DMS 273 (cell line): ENCODE measurements around the gene GPR107.

Experiments used
- DNase-seq: peaks from one replicate; lab custom pipeline; 2025; ENCODE audit not compliant: unreplicated experiment; lab: John Stamatoyannopoulos, UW

GPR107 gene

DNA sequence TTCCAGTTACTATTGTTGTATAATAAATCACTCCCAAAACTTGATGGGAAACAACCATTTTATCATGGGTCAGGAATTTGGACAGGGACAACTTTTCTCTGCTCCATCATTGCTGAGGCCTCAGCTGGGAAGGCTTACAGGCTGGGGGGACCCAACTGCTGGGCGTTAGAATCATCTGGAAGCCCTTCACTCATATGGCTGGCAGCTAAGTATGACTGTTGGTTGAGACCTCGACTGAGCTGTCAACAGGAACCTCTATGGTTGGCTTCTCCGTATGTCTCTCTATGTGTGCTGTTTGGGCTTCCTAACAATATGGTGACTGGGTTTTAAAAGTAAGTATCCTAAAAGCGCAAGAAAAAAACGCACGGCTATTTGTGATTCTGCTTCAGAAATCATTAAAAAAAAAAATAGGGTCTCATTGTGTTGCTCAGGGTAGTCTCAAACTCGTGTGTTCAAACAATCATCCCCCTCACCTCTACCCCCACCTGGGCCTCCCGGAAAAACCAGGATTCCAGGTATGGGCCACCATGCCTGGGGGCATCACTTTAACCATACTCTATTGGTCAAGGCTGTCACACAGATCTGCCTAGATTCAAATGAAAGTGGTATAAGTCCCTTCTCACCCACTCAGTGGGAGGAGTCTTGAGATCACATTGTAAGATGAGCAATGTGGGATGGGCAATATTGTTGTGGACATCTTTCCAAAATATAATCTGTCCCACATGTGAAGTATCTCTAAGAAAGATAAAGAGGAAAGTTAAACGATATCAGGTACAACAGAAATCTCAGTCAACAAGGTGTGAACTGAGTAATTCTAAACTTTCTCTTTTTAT is 26.0 kb upstream of the GPR107 start:
- no peak for DNase-seq

DNA sequence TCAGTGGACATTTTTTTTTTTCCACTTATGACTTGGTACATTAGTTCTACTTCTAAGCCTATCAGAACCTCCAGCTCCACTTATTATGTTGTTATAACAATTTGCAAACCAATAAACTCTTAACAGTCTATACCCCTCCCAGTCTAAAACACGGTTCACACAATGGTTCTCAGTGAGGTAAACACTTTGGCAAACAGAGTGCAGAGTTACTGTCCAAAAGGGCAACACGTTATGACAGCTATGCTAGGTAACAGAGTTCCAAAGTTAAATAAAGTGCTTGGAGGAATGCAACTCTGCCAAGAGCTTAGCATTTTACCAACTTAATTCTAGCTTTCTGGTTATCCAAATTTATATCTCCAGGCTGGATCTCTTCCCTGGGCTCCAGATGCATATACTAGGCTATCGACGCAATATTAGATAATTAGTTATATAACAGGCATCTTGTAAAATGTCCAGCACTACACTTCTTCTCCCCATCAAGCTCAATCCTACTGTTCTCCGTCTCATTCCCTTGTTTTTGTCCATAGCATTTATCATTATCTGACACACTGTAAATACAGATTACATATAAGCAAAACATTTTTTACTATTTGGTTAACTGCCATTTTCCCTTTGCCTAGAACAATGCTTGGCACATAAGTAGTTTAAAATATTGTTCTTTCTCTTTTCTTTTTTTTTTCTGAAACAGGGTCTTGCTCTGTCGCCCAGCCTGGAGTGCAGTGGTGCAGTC is 25.0 kb upstream of the GPR107 start:
- no peak for DNase-seq

DNA sequence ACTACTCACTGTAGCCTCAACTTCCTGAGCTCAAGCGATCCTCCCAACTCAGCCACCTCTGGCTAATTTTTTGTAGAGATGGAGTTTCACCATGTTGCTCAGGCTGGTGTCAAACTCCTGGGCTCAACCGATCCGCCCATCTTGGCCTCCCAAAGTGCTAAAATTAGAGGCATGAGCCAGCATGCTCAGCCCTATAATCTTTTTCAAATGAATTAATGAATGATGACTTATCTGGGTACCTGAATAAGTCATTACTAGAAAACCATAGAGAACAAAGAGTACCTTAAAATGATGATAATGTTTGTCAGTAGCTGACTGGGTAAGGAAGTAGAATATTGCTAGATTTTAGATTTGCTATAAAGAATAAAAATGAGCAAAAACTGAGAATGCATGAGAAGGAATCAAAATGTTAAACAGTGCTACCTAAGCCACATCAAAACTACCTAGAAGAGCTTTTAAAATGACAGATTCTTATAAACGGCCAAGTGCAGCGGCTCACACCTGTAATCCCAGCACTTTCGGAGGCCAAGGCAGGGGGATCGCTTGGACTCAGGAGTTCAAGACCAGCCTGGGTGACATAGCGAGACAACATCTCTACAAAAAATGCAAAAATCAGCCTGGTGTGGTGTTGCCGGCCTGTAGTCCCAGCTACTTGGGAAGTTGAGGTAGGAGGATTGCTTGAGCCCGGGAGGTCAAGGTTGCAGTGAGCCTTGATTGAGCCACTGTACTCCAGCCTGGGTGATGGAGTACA is 24.3 kb upstream of the GPR107 start:
- no peak for DNase-seq

DNA sequence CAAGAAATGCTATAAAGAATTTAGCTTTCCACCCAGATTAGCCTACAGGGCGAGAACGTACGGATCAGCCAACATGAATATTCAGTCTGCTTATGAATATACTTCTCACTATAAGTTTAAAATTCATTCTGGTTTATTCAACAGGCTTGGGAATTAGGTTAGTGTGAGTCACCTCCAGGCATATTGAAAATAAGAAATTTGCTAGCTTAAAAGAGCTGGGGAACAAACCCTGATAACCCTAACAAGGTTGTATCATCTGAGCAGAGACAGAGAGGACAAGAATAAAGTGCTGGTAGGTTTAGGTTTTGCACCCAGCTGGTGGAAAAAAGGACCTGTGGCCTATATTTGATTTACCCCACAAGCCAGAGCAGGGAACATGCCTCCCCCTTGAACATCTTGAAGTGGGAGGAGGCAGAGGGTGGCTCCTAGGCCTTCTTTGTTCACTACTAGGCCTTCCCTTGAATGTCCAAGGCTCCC is 23.0 kb upstream of the GPR107 start:
- DNase-seq: no peak

DNA sequence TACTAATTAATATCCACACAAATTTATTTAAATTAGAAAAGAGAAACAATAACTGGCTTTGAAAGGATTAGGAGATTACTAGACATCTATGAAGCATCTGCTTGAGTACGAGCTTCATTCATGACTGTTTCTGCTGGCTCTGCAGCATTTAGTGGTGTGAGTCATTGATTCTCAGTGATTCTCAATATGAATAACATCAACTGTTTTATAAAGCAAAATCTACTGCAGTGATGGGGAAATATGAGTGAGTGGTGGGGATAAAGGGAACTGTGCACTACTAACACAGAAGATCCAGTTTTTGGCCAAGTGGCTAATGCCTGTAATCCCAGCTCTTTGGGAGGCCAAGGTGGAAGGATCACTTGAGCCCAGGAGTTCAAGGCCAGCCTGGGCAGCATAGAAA is 19.1 kb upstream of the GPR107 start:
- DNase-seq: no peak

DNA sequence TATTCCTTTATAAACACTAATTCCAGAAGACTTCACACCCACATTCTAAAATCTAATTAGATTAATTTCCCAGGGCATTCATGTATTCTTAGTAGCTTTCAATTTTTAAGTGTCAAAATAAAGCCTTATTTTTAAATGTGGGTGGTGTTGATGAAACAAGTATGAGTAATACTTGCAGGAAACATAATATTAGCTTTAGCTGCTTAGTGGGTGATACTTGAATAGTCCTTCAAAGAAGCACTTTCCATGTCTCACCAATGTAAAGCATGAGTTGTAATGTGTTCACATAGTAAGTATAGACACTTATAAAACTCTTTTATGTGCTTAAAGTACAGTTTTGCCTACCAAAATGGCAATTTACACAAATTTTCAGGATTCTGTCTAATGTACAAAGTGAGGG is 17.6 kb upstream of the GPR107 start:
- DNase-seq: no peak

DNA sequence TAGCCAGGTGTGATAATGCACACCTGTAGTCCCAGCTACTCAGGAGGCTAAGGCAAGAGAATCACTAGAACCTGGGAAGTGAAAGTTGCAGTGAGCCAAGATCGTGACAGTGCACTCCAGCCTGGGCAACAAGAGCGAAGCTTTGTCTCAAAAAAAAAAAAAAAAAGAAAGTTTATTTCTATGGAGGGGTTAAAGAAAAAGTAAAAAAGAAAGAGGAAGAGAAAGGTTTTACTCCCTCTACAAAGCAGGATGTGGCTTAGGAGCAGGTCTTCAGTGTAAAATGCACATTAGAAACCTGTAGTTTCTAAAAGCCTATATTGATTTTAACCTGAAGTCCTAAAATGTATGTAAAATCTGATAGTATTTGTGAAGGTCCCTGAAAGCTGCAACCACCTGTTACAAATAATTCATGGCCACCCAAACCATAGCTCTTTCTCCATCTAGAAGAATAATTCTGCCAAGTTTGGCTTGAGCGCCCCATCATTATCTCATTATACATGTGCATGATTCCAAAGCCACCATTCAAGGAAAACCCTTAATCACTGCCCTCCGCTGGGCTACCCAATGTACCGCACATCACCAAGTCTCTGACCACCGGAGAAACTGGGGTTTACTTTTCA is 14.1 kb upstream of the GPR107 start:
- DNase-seq: peak; percentile 43

DNA sequence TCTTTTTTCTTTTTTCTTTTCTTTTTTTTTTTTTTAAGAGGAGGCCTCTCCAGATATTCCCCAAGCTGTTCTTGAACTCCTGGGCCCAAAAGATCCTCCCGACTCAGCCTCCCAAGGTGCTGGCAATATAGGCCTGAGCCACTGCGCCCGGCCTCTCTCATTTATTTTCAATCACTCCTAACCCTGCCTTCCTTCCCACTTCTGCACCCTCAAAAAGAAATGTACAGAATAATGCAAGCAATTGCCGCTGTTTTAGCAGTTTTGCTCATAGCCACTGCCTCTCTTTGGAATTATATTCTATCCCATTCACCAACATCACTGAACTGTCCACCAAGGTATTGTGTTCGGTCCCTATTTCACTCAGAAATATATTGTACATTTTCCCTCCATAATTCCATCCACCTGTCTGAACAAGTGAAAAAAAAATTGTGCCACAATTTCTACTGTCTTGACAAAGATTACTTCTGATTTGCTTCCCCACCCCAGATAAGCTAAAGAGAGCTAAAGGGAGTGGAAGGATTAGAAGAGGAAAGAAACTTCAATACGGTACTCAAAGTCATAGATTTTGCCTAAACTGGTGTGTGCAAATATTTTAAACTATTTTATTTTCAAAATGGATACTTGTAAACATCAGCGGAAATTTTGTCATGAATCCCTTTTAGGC is 12.6 kb upstream of the GPR107 start:
- no peak for DNase-seq

DNA sequence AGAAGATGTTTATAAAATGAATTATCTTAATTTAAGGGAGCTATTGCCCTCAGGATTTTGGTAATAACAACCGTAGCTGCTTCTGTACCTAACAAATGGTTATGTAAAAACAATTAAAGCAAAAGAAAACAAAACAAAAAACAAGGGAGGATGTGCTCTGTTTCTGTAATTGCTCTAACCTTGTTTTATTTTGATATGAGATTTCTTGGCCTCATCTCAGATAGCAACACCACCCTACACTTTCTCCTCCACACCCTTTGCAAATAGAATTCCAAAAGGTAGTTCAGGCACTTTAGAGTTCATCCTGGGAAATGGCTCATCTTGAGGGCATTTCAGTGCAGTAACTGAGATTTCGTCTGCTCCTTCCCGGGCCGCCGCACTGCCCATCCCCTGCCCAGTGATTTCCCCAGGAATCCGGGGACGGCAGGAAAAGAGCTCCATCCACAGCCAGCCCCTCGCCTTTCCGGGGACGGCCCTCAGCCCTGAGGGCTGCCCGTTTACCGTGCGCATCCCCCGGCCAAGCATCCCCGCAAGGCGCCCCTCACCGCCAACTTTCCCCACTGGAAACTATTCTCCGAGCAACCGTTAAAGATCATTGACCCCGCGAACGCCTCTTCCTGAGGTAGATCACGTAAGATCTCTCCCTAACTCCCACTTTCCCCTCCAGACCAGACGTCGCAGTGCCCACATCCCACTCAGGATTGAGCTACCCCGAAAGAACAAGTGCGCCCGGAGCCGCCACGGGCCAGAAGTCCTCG is 11.9 kb upstream of the GPR107 start:
- DNase-seq: peak; percentile 45

DNA sequence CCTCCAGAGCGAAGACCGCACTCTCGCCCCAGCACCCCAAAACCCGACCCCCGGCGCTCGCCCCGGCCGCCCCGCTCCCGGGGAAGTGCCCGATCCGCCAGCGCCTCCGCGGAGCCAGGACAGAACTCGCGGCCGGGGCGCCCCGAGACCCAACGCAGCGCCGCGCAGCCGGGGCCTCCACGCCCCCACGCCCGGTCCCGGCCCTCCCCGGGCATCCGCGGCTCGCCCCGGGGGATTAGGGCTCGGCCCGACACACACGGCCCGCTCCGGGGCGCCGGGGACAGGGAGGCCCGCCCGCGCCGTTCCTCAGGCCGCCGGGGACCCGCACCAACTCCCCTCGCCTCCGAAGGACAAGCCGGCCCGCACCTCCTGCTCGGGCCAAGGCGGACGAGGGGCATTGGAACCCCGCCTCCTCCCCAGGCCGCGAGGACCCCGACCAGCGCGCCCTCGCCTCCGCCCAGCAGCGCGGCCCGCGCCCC is 11.3 kb upstream of the GPR107 start:
- peak; percentile 62 for DNase-seq

DNA sequence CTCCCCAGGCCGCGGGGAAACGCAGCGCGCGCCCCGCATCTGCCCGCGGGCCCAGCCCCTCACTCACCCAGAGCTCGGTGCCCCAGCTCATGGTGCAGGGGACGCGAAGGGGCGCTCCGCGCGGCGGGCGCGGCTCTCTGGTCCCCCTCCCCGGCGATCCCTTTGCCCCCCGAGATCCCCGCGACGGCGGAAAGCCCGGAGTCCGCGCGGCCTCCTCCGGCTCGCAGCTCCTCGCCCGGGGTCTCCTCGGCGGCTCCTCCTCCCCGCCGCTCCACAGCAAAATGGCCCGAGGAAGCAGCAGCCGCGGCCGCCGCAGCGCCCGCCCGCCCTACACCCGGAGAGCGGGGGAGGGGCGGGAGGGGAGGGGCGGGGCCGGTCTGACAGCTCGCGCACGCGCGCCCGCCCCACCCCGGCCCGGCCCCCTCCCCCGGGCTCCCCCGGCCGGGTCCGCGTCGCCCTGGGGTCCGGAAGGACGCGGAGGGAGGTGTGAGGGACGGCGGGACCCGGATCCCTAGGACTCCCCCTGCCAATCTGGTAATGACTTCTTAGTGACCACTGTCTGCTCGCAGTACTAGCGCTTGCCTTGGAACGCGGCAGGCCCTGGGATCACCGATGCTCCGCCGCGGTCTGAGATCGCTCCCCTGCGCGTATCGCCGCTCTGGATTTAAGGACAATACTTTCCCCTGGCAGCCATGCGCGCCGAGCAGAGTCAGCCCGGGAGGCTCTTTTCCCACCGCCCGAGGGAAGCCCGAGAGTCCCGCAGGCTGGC is 10.6 kb upstream of the GPR107 start, which contains the start of gene FNBP1:
TSS of gene FNBP1 (minus strand) at position 305 of the 769 bp plus-strand sequence. CDS start at position 91, 214 bp downstream.
- DNase-seq: peak; percentile 87

DNA sequence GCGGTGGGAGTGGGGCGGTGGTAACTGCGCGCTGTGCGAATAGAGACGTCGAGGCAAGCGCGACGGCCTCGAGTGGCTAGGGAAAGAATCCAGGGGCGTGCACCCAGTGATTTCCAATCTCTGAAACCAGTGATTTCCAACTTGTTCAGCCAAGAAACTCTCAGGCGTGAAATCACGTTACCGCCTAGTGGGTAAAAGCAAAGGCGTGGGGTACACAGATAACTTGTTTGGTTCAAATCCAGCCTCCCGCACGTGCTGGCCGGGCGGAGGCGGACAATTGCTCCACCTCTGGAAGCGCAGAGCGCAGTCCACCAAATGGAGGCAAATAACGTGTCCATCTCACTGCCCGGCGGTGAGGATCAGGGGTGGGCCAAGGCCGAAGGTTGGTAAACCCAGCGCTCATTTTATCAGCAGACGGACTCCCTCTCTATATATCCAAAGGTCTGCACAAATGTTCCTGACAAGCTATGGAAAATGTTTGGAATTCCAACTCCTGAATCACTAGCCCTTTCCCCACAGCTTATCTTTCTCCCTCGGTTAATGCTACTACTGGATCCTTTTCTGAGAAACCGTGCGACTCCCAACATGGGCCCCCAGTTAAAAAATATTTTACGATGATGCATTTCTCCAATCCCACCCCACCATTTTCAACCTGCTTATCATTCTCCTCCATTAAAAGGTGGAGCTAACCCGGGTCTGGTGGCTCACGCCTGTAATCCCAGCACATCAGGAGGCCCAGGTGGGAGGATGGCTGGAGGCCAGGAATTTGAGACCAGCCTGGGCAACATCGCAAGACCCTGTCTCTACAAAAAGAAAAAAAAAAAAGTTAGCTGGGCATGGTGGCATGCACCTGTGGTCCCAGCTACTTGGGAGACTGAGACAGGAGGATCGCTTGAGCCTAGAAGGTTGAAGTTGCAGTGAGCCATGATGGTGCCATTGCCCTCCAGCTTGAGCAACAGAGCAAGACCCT is 9.8 kb upstream of the GPR107 start:
- DNase-seq: no peak

DNA sequence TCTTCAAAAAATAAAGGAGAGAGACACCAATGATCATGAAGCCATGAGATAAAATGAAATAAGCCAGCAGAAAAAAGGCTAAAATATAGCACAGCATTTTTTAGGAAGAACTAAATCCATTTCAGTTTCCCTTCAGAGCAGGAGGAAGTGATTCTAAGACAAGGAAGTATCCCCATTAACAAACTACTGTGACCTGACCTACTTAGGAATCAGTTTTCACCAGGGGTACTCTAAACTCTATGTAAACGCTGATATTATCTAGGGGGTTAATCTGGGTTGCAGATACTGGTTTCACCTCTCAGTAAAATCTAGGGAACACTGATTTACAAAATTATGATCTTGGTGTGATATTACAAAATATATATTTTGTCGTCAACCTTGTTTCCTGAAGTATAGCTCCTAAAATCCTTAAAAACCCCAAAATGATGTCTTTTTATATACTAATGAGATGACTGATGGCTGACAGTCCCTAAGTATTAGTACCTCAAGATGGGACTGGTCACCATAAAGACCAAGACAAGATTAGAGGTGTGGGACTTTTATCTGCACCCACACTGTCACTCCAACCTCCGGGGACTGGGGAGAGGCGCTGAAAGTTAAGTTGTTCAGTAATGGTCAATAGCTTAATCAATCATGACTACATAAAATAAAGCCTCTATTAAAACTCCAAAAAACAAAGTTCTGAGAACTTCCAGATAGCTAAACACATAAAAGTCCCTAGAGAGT is 7.8 kb upstream of the GPR107 start:
- no peak for DNase-seq

DNA sequence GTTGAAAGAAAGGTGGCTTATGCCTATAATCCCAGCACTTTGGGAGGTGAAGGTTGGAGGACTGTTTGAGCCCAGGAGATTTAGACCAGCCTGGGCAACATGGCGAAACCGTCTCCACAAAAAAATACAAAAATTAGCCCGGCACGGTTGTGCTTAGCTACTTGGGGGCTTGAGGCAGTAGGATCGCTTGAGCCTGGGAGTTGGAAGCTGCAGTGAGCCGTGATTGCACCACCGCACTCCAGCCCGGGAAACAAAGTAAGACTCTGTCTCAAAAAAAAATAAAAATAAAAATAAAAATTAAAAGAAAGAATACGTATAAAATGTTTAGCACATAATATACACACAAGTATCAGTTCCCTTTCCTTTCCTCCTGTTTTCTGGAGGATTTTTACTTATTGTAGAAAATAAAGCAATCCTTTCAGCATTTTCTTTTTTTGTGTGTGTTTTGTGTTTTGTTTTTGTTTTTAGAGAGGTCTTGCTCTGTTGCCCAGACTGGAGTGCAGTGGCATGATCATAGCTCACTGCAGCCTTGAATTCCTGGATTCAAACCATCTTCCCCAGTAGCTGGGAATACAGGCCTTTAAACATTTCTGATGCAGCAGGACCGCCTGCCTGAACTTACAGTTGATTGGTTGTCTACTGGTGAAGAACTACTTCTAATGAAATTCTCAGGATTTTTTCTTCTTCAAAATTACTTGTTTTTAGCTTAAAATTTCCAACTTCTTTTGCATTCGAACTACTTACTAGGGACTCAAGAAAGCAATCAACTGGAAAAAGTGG is 4.1 kb upstream of the GPR107 start:
- DNase-seq: no peak

DNA sequence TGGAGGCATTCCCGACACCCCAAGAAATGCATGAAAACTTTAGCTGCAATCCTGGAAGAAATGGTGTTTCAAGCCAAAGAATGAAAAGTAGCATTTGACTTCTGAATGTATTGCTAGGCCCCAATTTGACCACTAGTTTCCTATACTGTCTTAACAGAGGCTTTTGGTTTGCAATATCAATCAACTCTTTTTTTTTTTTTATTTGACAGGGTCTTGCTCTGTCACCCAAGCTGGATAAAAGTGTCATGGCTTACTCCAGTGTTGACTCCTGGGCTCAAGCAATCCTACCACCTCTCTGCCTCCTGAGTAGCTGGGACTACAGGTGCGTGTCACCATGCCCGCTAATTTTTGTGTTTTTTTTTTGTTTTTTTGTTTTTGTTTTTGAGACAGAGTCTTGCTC is 3.2 kb upstream of the GPR107 start:
- no peak for DNase-seq

DNA sequence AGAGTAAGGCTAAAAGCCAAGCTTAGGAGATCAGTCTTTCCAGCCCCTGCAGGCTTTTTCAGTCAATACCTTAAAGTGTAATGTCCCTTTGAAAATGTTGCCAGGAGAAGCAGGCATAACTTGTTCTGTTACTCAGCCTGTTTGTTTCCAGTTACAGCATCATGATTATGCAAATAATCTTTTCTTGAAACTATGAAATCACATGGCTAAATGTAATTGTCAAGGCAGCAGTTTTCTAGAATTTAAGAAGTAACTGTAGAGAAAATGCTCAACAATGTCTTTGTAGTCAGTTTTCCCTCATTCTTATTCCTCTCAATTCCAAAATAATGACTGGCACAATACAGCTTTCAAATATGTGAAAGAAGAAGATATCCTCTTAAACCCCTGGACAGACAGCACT is 1.9 kb upstream of the GPR107 start:
- no peak for DNase-seq
